GM12878 (cell line): Measurements from ENCODE around the gene NOS3. TPM values are rescaled to one million over a fixed set of nuclear protein-coding genes. Genes with fewer than 3 reads are reported as not detected.

Experiments used
- ATAC-seq: fragments of 200-7000 bp; cut with Tn5 transposase; 3 replicates; pipeline ENCODE4 v1.9.1; 2020; ENCODE audit warnings: mild to moderate bottlenecking, moderate library complexity
- BruUV-seq: library from RNA; stranded (reverse); fragments of 400-500 nt; replicated peaks from 2 replicates; lab custom pipeline; 2021; lab: Mats Ljungman, UMichigan
- CTCF ChIA-PET: fragments of 300-600 bp; sonication (Branson Sonifier 250); formaldehyde crosslinking; extraction: SDS; loops from one replicate; lab custom pipeline; 2021; ENCODE audit warnings: inconsistent platforms; lab: Yijun Ruan, JAX
- POLR2A ChIA-PET: fragments of 350-600 bp; formaldehyde crosslinking; extraction: SDS; loops from one replicate; lab custom pipeline; 2021; ENCODE audit warnings: inconsistent platforms; lab: Charles Lee
- RAD21 ChIA-PET: fragments of 300-600 bp; sonication (Branson Sonifier 250); formaldehyde crosslinking; loops from one replicate; lab custom pipeline; 2023; ENCODE audit warnings: antibody characterized with exemption; ENCODE audit not compliant: unreplicated experiment; lab: Charles Lee
- SMC1A ChIA-PET: fragments of 300-600 bp; sonication (Branson Sonifier 250); formaldehyde crosslinking; loops from one replicate; lab custom pipeline; 2023; ENCODE audit not compliant: unreplicated experiment, uncharacterized antibody; lab: Charles Lee
- DNase-seq: peaks from one replicate; pipeline ENCODE4 v3.0.0-alpha.2; 2011; ENCODE audit warnings: low read depth, low spot score
- FAIRE-seq: peaks from 3 replicates; lab custom pipeline; 2011; peaks lifted over from hg19 to GRCh38; lab: Jason Lieb, UNC
- H2AFZ ChIP-seq: 2 replicates; pipeline ENCODE4 v1.6.0; 2011; ENCODE audit warnings: low read depth, low read length, control low read depth; ENCODE audit not compliant: control insufficient read depth
- H3K27ac ChIP-seq: 2 replicates; pipeline ENCODE4 v1.5.1; 2011; ENCODE audit warnings: control low read depth; ENCODE audit not compliant: control insufficient read depth, insufficient read depth
- H3K27me3 ChIP-seq, 2 experiments: replicated peaks in 1 of 2; 2 replicates each; pipeline versions ENCODE4 v1.6.0 to v1.6.1; 2011; ENCODE audit warnings: low read length in 1 of 2; ENCODE audit not compliant: control insufficient read depth in 2 of 2, insufficient read depth in 2 of 2
- H3K36me3 ChIP-seq, 2 experiments: 2 replicates each; pipeline ENCODE4 v1.5.1; 2011; ENCODE audit warnings: low read length in 1 of 2; ENCODE audit not compliant: control insufficient read depth in 2 of 2, insufficient read depth in 2 of 2
- H3K4me1 ChIP-seq: 2 replicates; pipeline ENCODE4 v1.6.1; 2011; ENCODE audit warnings: mild to moderate bottlenecking, low read length, moderate library complexity, mixed read lengths; ENCODE audit not compliant: control insufficient read depth, insufficient read depth
- H3K4me2 ChIP-seq: 2 replicates; pipeline ENCODE4 v1.6.0; 2011; ENCODE audit warnings: control low read depth; ENCODE audit not compliant: control insufficient read depth, insufficient read depth
- H3K4me3 ChIP-seq: fragments of 200-600 bp; sonication (generic); 2 replicates; pipeline ENCODE4 v1.5.1; 2016
- H3K79me2 ChIP-seq: 2 replicates; pipeline ENCODE4 v1.6.0; 2011; ENCODE audit warnings: low read length; ENCODE audit not compliant: control insufficient read depth, insufficient read depth
- H3K9ac ChIP-seq: 2 replicates; pipeline ENCODE4 v1.8.0; 2011; ENCODE audit warnings: low read length, control low read depth, mixed read lengths; ENCODE audit not compliant: control insufficient read depth, insufficient read depth
- H3K9me3 ChIP-seq: replicated peaks from 3 replicates; pipeline ENCODE4 v1.5.1; 2011; ENCODE audit warnings: mild to moderate bottlenecking, low read length; ENCODE audit not compliant: control insufficient read depth, insufficient read depth
- H4K20me1 ChIP-seq: 2 replicates; pipeline ENCODE4 v1.6.0; 2011; ENCODE audit not compliant: control insufficient read depth, insufficient read depth
- ATF3 ChIP-seq: IDR thresholded peaks from 2 replicates; pipeline ENCODE4 v1.6.1; 2011; ENCODE audit warnings: low read depth, mild to moderate bottlenecking, low read length, moderate library complexity, borderline replicate concordance; ENCODE audit errors: extremely low read depth
- CBFB ChIP-seq: IDR thresholded peaks from 2 replicates; pipeline ENCODE4 v1.6.1; 2016; ENCODE audit warnings: antibody characterized with exemption, low read depth
- CBX5 ChIP-seq: sonication (generic); IDR thresholded peaks from 2 replicates; pipeline ENCODE4 v1.6.1; 2016; ENCODE audit warnings: low read depth, moderate library complexity, mild to moderate bottlenecking, inconsistent platforms
- CEBPZ ChIP-seq: fragments of 150-350 bp; IDR thresholded peaks from 2 replicates; pipeline ENCODE4 v1.6.1; 2016; ENCODE audit warnings: low read depth, low read length
- EP300 ChIP-seq, 2 experiments: fragments of 150-350 bp in 1 of 2; IDR thresholded peaks; 2 replicates each; pipeline ENCODE4 v1.6.1; 2011 to 2012; ENCODE audit warnings: low read depth in 2 of 2, low read length in 2 of 2, borderline replicate concordance in 1 of 2, improper control_type of control experiment in 1 of 2, inconsistent platforms in 1 of 2; ENCODE audit not compliant: control insufficient read depth in 1 of 2
- IKZF1 ChIP-seq: fragments of 450-650 bp; conservative IDR thresholded peaks from 2 replicates; pipeline ENCODE4 v1.6.1; 2017; ENCODE audit warnings: antibody characterized with exemption, mild to moderate bottlenecking
- JUNB ChIP-seq: IDR thresholded peaks from 2 replicates; pipeline ENCODE4 v1.6.1; 2016; ENCODE audit warnings: antibody characterized with exemption, mild to moderate bottlenecking
- KLF5 ChIP-seq: fragments of 450-650 bp; IDR thresholded peaks from 2 replicates; pipeline ENCODE4 v1.6.1; 2014; ENCODE audit warnings: mild to moderate bottlenecking; ENCODE audit not compliant: partially characterized antibody
- NRF1 ChIP-seq: conservative IDR thresholded peaks from 2 replicates; pipeline ENCODE4 v1.6.1; 2011; ENCODE audit warnings: mild to moderate bottlenecking, low read depth, low read length, improper control_type of control experiment
- RAD21 ChIP-seq: IDR thresholded peaks from 2 replicates; pipeline ENCODE4 v1.6.1; 2011; ENCODE audit warnings: mild to moderate bottlenecking, low read depth, low read length, moderate library complexity; ENCODE audit not compliant: insufficient read depth
- RUNX3 ChIP-seq: IDR thresholded peaks from 2 replicates; pipeline ENCODE4 v1.6.1; 2012; ENCODE audit warnings: low read length, inconsistent platforms
- SMAD5 ChIP-seq: IDR thresholded peaks from 2 replicates; pipeline ENCODE4 v1.6.1; 2016; ENCODE audit warnings: antibody characterized with exemption, low read depth
- WGBS: methylation state at CpG from one replicate; pipeline ENCODE4 v1.1.6; 2016; ENCODE audit warnings: low lambda C conversion rate; ENCODE audit not compliant: insufficient replicate concordance, insufficient coverage; ENCODE audit errors: missing lambda C conversion rate; 5-methylcytosine and 5-hydroxymethylcytosine counted together
- in situ Hi-C: fragments of 300-500 bp; cut with MboI; formaldehyde crosslinking; loops from 9 replicates; pipeline ENCODE4 v1.14.3; 2018; ENCODE audit warnings: mixed read lengths
- intact Hi-C: fragments of 100-400 bp; cut with micrococcal nuclease; formaldehyde crosslinking; loops from one replicate; pipeline ENCODE4 v1.14.2; 2022; ENCODE audit not compliant: unreplicated experiment
- polyA plus RNA-seq, 11 experiments: library from polyadenylated mRNA; depleted of rRNA in 4 of 11; unstranded in 6 of 11; stranded (reverse) in 5 of 11; fragments of >200 nt; fragmentation: Nextera tagmentation in 4 of 11; fragmentation: Illumina TruSeq in 1 of 11; extraction: Ambion mirVana in 4 of 11; extraction: Trizol in 1 of 11; gene quantifications; 1 replicate in 1 of 11; 2 replicates in 10 of 11; pipeline versions ENCODE4 v1.2.1 to v1.2.3, GENCODE V29; 2011 to 2016; ENCODE audit warnings: inconsistent platforms in 2 of 11, missing spikeins in 2 of 11, low read depth in 1 of 11
- total RNA-seq, 4 experiments: library from RNA; depleted of rRNA in 3 of 4; stranded (reverse); fragments of >200 nt in 3 of 4; fragmentation: Illumina TruSeq in 1 of 4; extraction: Trizol in 1 of 4; gene quantifications; 2 replicates each; pipeline versions ENCODE4 v1.2.1 to v1.2.3, GENCODE V29; 2013 to 2021
- TF ChIP-seq, protein P1 (sequence below): fragments of 450-650 bp; IDR thresholded peaks from 2 replicates; pipeline ENCODE4 v1.6.1; 2017; ENCODE audit warnings: mild to moderate bottlenecking, low read depth, inconsistent platforms; ENCODE audit not compliant: poor library complexity, severe bottlenecking

NOS3 gene
- total and polyA plus RNA-seq, 10 of the 15 experiments (the other 5 are each of a cell fraction or from before 2014, with no cell fraction given), result 0.06 to 0.92 (median 0.30) TPM; not detected in 3

- ATAC-seq (no peak), DNase-seq (no peak)
- ChIA-PET RAD21 (no interaction called here), CTCF (no interaction called here)
- no peak overlapping the region for H3K27ac ChIP-seq
- H3K9ac ChIP-seq, result no peak overlapping the region
- WGBS, result 87% methylated on average over 17 of the region's 17 CpGs
- no peak overlapping the region for H2AFZ ChIP-seq
- H4K20me1 ChIP-seq, result no peaks in the 10 kb centered on the region
- TF ChIP-seq ATF3, result no peak
- no peak for TF ChIP-seq KLF5
- TF ChIP-seq, protein P1, sequence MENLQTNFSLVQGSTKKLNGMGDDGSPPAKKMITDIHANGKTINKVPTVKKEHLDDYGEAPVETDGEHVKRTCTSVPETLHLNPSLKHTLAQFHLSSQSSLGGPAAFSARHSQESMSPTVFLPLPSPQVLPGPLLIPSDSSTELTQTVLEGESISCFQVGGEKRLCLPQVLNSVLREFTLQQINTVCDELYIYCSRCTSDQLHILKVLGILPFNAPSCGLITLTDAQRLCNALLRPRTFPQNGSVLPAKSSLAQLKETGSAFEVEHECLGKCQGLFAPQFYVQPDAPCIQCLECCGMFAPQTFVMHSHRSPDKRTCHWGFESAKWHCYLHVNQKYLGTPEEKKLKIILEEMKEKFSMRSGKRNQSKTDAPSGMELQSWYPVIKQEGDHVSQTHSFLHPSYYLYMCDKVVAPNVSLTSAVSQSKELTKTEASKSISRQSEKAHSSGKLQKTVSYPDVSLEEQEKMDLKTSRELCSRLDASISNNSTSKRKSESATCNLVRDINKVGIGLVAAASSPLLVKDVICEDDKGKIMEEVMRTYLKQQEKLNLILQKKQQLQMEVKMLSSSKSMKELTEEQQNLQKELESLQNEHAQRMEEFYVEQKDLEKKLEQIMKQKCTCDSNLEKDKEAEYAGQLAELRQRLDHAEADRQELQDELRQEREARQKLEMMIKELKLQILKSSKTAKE, result no peak
- TF ChIP-seq IKZF1, result no peak
- TF ChIP-seq NRF1, result no peak
- no peak for TF ChIP-seq CEBPZ
- TF ChIP-seq CBX5, result no peak
- no peak for TF ChIP-seq SMAD5
- TF ChIP-seq RAD21, result no peak
- no peak for TF ChIP-seq JUNB
- TF ChIP-seq CBFB, result no peak
- no peak for TF ChIP-seq EP300 (IDR thresholded peaks at IDR 0.05; ENCODE audit: borderline replicate concordance in 1 of 2, control insufficient read depth in 1 of 2, low read depth in 2 of 2, low read length in 2 of 2)
- no peak for TF ChIP-seq RUNX3
- TF ChIP-seq, all 136 proteins: peak for 0
- Histone ChIP-seq H3K36me3 (peaks cover 0 to 3% of the 10 kb centered on the region in 2 experiments; a peak in 1 of 4 replicates), H3K4me1 (no peaks in the 10 kb centered on the region; the same call in 1 of the 2 replicates), H3K4me2 (no peak overlapping the region), H3K79me2 (no peaks in the 10 kb centered on the region), H3K9me3 (no peaks in the 10 kb centered on the region), H3K4me3 (no peak overlapping the region), H3K27me3 (no peaks in the 10 kb centered on the region)
- BruUV-seq, result no TSS peak
- intact Hi-C loops, result no loop called here
- ChIA-PET POLR2A (no interaction called here), SMC1A (no interaction called here)
- FAIRE-seq, result no peak
- in situ Hi-C loops, result no loop called here
These were observed 45.1 kb downstream of the NOS3 start for GRCh38 chr7:151035902-151036301.
